ENCODE results near the gene PRCP.

Gene PRCP

GRCh38 chr11:82872377-82873150 is 27.7 kb downstream of the PRCP start:
- Histone ChIP-seq H3K9me2 (replicated peaks; ENCODE audit: insufficient read depth, low read length) (no peaks in the 10 kb centered on the region), H3K79me2 (ENCODE audit: insufficient read depth, low read length) (no peaks in the 10 kb centered on the region), H3K27me3 (ENCODE audit: low read length) (no peaks in the 10 kb centered on the region), H3K27ac (ENCODE audit: low read depth, low read length) (no peak overlapping the region), H4K20me1 (ENCODE audit: low read depth, low read length) (no peaks in the 10 kb centered on the region), H3K36me3 (ENCODE audit: low read length) (no peaks in the 10 kb centered on the region), H3K9me3 (ENCODE audit: insufficient read depth, low read length) (no peaks in the 10 kb centered on the region), H3K4me2 (ENCODE audit: low read depth, low read length, poor library complexity, severe bottlenecking) (no peak overlapping the region), H3K9ac (ENCODE audit: low read length) (no peak overlapping the region), H3K4me3 (ENCODE audit: insufficient read depth, low read length, poor library complexity, severe bottlenecking) (no peak overlapping the region), H3F3A (ENCODE audit: insufficient read depth) (no peaks in the 10 kb centered on the region), H2AFZ (ENCODE audit: low read depth, low read length, severe bottlenecking) (no peak overlapping the region)
- TF ChIP-seq, protein P1, sequence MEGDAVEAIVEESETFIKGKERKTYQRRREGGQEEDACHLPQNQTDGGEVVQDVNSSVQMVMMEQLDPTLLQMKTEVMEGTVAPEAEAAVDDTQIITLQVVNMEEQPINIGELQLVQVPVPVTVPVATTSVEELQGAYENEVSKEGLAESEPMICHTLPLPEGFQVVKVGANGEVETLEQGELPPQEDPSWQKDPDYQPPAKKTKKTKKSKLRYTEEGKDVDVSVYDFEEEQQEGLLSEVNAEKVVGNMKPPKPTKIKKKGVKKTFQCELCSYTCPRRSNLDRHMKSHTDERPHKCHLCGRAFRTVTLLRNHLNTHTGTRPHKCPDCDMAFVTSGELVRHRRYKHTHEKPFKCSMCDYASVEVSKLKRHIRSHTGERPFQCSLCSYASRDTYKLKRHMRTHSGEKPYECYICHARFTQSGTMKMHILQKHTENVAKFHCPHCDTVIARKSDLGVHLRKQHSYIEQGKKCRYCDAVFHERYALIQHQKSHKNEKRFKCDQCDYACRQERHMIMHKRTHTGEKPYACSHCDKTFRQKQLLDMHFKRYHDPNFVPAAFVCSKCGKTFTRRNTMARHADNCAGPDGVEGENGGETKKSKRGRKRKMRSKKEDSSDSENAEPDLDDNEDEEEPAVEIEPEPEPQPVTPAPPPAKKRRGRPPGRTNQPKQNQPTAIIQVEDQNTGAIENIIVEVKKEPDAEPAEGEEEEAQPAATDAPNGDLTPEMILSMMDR (IDR thresholded peaks at IDR 0.05; ENCODE audit: insufficient read depth, low read length, poor library complexity, severe bottlenecking), result no peak
- TF ChIP-seq EZH2phosphoT487 (conservative IDR thresholded peaks at IDR 0.05; ENCODE audit: low read length), result no peak

GRCh38 chr11:82871646-82872045 is 28.6 kb downstream of the PRCP start:
- Histone ChIP-seq H3K9me3 (ENCODE audit: insufficient read depth, low read length) (no peaks in the 10 kb centered on the region), H3K4me2 (ENCODE audit: low read depth, low read length, poor library complexity, severe bottlenecking) (no peak overlapping the region), H3K4me3 (ENCODE audit: insufficient read depth, low read length, poor library complexity, severe bottlenecking) (no peak overlapping the region), H3K79me2 (ENCODE audit: insufficient read depth, low read length) (no peaks in the 10 kb centered on the region), H4K20me1 (ENCODE audit: low read depth, low read length) (no peaks in the 10 kb centered on the region), H2AFZ (ENCODE audit: low read depth, low read length, severe bottlenecking) (no peak overlapping the region), H3K27ac (ENCODE audit: low read depth, low read length) (no peak overlapping the region), H3K36me3 (ENCODE audit: low read length) (no peaks in the 10 kb centered on the region), H3F3A (ENCODE audit: insufficient read depth) (no peaks in the 10 kb centered on the region), H3K27me3 (ENCODE audit: low read length) (no peaks in the 10 kb centered on the region), H3K9ac (ENCODE audit: low read length) (no peak overlapping the region), H3K9me2 (replicated peaks; ENCODE audit: insufficient read depth, low read length) (no peaks in the 10 kb centered on the region)
- no peak for TF ChIP-seq EZH2phosphoT487 (conservative IDR thresholded peaks at IDR 0.05; ENCODE audit: low read length)

DNA sequence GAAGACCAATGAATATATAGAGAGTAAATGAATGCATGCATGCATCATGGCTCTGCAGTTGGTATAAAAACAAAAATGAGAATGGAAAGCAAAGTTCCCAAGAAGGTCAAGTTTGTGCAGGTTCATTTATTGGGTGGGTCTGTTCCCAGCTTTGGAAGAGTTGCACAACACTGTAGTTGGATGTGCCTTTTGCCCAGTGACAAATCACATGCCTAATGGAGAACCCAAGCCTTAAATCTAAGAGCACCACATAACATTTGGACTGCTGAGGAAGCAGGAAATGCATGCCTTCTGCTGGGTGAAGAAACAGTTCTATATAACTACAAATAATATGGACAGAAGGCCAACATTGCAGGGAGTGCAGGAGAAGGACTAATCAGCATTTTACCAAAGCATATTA is 30.6 kb downstream of the PRCP start:
- Histone ChIP-seq H2AFZ (ENCODE audit: low read depth, low read length, severe bottlenecking) (no peak overlapping the region), H3K27me3 (ENCODE audit: low read length) (no peaks in the 10 kb centered on the region), H3K79me2 (ENCODE audit: insufficient read depth, low read length) (no peaks in the 10 kb centered on the region), H3K9ac (ENCODE audit: low read length) (no peak overlapping the region), H3K36me3 (ENCODE audit: low read length) (no peaks in the 10 kb centered on the region), H3K9me2 (replicated peaks; ENCODE audit: insufficient read depth, low read length) (no peaks in the 10 kb centered on the region), H3K27ac (ENCODE audit: low read depth, low read length) (no peak overlapping the region), H3F3A (ENCODE audit: insufficient read depth) (no peaks in the 10 kb centered on the region), H3K9me3 (ENCODE audit: insufficient read depth, low read length) (no peaks in the 10 kb centered on the region), H3K4me3 (ENCODE audit: insufficient read depth, low read length, poor library complexity, severe bottlenecking) (no peak overlapping the region), H4K20me1 (ENCODE audit: low read depth, low read length) (no peaks in the 10 kb centered on the region), H3K4me2 (ENCODE audit: low read depth, low read length, poor library complexity, severe bottlenecking) (no peak overlapping the region)
- TF ChIP-seq, protein P1 (IDR thresholded peaks at IDR 0.05; ENCODE audit: insufficient read depth, low read length, poor library complexity, severe bottlenecking), result no peak
- TF ChIP-seq EZH2phosphoT487 (conservative IDR thresholded peaks at IDR 0.05; ENCODE audit: low read length), result no peak

DNA sequence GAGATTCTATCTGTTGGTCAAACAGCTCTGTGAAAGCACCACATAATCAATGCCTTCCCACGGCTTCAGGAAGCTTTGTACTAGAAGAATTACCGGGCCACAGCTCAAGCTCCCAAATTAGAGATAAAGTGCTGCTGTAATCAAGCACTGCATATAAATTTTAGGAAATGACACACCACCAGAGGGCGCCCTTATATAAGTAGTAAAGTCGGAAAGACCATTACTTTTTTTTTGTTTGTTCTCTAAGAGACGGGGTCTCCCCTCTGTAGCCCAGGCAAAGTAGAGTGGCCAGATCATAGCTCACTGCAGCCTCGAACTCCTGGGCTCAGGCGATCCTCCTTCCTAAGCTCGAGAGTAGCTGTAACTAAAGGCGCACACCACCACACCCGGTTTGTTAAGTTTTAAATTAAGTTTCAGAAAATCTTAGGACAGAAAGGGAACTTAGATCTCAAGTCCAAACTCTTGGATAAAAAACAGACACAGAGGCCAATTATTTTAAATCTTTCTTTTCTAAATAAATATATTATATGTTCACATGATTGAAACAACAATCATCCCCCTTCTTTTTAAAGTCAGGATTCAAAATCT is 32.6 kb downstream of the PRCP start:
- no peaks in the 10 kb centered on the region for H4K20me1 ChIP-seq (ENCODE audit: low read depth, low read length)
- no peak for TF ChIP-seq EZH2phosphoT487 (conservative IDR thresholded peaks at IDR 0.05; ENCODE audit: low read length)
- TF ChIP-seq, protein P1 (IDR thresholded peaks at IDR 0.05; ENCODE audit: insufficient read depth, low read length, poor library complexity, severe bottlenecking), result peak; percentile 39
- H3K36me3 ChIP-seq (ENCODE audit: low read length), result no peaks in the 10 kb centered on the region
- H3K27ac ChIP-seq (ENCODE audit: low read depth, low read length), result no peak overlapping the region
- H3K9me3 ChIP-seq (ENCODE audit: insufficient read depth, low read length), result no peaks in the 10 kb centered on the region
- no peaks in the 10 kb centered on the region for H3K27me3 ChIP-seq (ENCODE audit: low read length)
- H3F3A ChIP-seq (ENCODE audit: insufficient read depth), result no peaks in the 10 kb centered on the region
- no peak overlapping the region for H3K9ac ChIP-seq (ENCODE audit: low read length)
- H3K9me2 ChIP-seq (replicated peaks; ENCODE audit: insufficient read depth, low read length), result no peaks in the 10 kb centered on the region
- H3K4me3 ChIP-seq (ENCODE audit: insufficient read depth, low read length, poor library complexity, severe bottlenecking), result no peak overlapping the region
- H3K4me2 ChIP-seq (ENCODE audit: low read depth, low read length, poor library complexity, severe bottlenecking), result no peak overlapping the region
- no peak overlapping the region for H2AFZ ChIP-seq (ENCODE audit: low read depth, low read length, severe bottlenecking)
- no peaks in the 10 kb centered on the region for H3K79me2 ChIP-seq (ENCODE audit: insufficient read depth, low read length)
